Bronchial epithelial cell (primary cell): Measurements from ENCODE around the gene C6orf136. TPM values are rescaled to one million over a fixed set of nuclear protein-coding genes. Genes with fewer than 3 reads are reported as not detected.

Experiments used
- DNase-seq: peaks from one replicate; pipeline ENCODE4 v3.0.0-alpha.2; 2010; ENCODE audit warnings: low read depth
- FAIRE-seq: peaks from 2 replicates; lab custom pipeline; 2011; peaks lifted over from hg19 to GRCh38; lab: Jason Lieb, UNC
- H3K27me3 ChIP-seq: 2 replicates; pipeline ENCODE4 v1.5.1; 2011; ENCODE audit warnings: low read length; ENCODE audit not compliant: control insufficient read depth, insufficient read depth
- H3K36me3 ChIP-seq: 2 replicates; pipeline ENCODE4 v1.5.1; 2011; ENCODE audit warnings: low read length; ENCODE audit not compliant: control insufficient read depth, insufficient read depth
- H3K4me3 ChIP-seq: 2 replicates; pipeline ENCODE4 v1.5.1; 2011; ENCODE audit warnings: mild to moderate bottlenecking, low read depth, low read length, control low read depth
- total RNA-seq: library from RNA; depleted of rRNA; stranded (reverse); fragments of >200 nt; gene quantifications from 2 replicates; pipeline ENCODE4 v1.2.1, GENCODE V29; 2014
- TF ChIP-seq, protein P1 (sequence below): IDR thresholded peaks from 2 replicates; pipeline ENCODE4 v1.5.1; 2011; ENCODE audit warnings: mild to moderate bottlenecking, moderate library complexity, low read length, control low read depth, inconsistent platforms; ENCODE audit not compliant: insufficient read depth, severe bottlenecking

Gene C6orf136
- total RNA-seq, 1 donor from 2014 or later, result 1.8 TPM

- TF ChIP-seq, protein P1, sequence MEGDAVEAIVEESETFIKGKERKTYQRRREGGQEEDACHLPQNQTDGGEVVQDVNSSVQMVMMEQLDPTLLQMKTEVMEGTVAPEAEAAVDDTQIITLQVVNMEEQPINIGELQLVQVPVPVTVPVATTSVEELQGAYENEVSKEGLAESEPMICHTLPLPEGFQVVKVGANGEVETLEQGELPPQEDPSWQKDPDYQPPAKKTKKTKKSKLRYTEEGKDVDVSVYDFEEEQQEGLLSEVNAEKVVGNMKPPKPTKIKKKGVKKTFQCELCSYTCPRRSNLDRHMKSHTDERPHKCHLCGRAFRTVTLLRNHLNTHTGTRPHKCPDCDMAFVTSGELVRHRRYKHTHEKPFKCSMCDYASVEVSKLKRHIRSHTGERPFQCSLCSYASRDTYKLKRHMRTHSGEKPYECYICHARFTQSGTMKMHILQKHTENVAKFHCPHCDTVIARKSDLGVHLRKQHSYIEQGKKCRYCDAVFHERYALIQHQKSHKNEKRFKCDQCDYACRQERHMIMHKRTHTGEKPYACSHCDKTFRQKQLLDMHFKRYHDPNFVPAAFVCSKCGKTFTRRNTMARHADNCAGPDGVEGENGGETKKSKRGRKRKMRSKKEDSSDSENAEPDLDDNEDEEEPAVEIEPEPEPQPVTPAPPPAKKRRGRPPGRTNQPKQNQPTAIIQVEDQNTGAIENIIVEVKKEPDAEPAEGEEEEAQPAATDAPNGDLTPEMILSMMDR, result no peak
- DNase-seq, result peak; percentile 39
- Histone ChIP-seq H3K4me3 (peak overlapping the region; percentile 76), H3K27me3 (no peaks in the 10 kb centered on the region), H3K36me3 (peaks cover 9% of the 10 kb centered on the region)
- FAIRE-seq, result no peak
These were observed 36.4 kb downstream of the C6orf136 start for GRCh38 chr6:30683183-30683979.

- DNase-seq (no peak), FAIRE-seq (no peak)
- H3K36me3 ChIP-seq, result peaks cover 6% of the 10 kb centered on the region
- TF ChIP-seq, protein P1, result no peak
- no peaks in the 10 kb centered on the region for H3K27me3 ChIP-seq
- peak overlapping the region; percentile 76 for H3K4me3 ChIP-seq
These were observed 37.0 kb downstream of the C6orf136 start for GRCh38 chr6:30683980-30684338.

DNA sequence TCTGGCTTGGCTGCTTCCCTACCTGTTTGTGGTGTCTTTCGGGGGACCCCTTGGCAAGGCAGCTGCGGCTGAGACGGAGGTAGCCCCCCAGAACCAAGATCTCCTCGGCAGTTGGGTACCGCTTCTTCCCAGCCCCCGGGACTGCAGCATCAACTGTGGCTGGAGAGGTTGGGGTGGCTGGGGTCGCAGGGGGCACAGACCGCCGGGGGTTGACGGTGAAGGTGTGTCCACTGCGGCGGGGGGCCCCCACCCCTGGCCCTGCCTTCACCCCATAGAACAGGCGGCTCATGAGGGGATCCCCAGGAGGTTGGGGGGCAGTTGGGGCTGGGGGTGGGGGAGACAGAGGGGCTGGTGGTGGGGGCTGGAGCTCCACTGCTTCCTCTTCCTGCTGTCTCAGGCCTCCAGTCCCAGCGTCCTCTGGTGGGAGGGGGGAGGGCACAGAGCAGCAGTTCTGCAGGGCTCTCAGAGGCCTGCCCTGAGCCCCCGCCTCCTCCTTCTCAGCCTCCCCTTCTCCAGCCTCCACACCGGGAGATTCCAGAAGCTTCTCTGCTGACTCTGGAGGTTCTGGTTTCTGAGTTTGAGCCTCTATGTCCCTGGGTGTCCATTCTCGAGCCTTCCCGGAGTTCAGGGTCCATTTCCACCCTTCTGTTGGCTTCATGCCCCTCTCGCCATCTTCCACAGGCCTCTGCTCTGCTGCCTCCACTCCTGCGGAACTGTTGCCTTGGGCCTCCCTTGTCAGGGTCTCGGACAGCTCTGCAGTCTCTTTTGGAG lies 37.6 kb downstream of the C6orf136 start:
- Histone ChIP-seq H3K27me3 (no peaks in the 10 kb centered on the region), H3K36me3 (peaks cover 6% of the 10 kb centered on the region), H3K4me3 (peak overlapping the region; percentile 76)
- FAIRE-seq, result no peak
- TF ChIP-seq, protein P1, result no peak
- DNase-seq, result no peak

- Histone ChIP-seq H3K36me3 (peaks cover 6% of the 10 kb centered on the region), H3K27me3 (no peaks in the 10 kb centered on the region), H3K4me3 (peak overlapping the region; percentile 76)
- no peak for FAIRE-seq
- no peak for DNase-seq
- TF ChIP-seq, protein P1, result peak; percentile 22
These were observed 38.5 kb downstream of the C6orf136 start for GRCh38 chr6:30685157-30686008.

GRCh38 chr6:30686009-30686907 lies 39.3 kb downstream of the C6orf136 start, which contains the start of gene PPP1R18:
Gene PPP1R18 (minus strand): TSS chr6:30686645. CDS start chr6:30686018, 627 bp downstream.
- no peak for FAIRE-seq
- TF ChIP-seq, protein P1, result no peak
- Histone ChIP-seq H3K27me3 (no peaks in the 10 kb centered on the region), H3K36me3 (peaks cover 6% of the 10 kb centered on the region), H3K4me3 (peak within 1 kb of the TSS; percentile 76)
- DNase-seq, result peak; percentile 27
